KMS-11 (cell line): Measurements from ENCODE around the gene DERL2.

ENCODE experiments used
- H2AFZ ChIP-seq: fragments of 200-600 bp; sonication (generic); 2 replicates; pipeline ENCODE4 v1.6.1; 2016; ENCODE audit warnings: antibody characterized with exemption, mixed run types, low read depth
- H3K27ac ChIP-seq: fragments of 200-600 bp; sonication (generic); 2 replicates; pipeline ENCODE4 v1.6.1; 2016; ENCODE audit warnings: mild to moderate bottlenecking, mixed run types
- H3K27me3 ChIP-seq: fragments of 200-600 bp; sonication (generic); 2 replicates; pipeline ENCODE4 v1.6.1; 2017; ENCODE audit warnings: mild to moderate bottlenecking, low read depth, mixed run types, moderate library complexity; ENCODE audit not compliant: insufficient read depth
- H3K36me3 ChIP-seq: fragments of 200-600 bp; sonication (generic); 2 replicates; pipeline ENCODE4 v1.6.1; 2017; ENCODE audit warnings: mild to moderate bottlenecking, mixed run types; ENCODE audit not compliant: insufficient read depth
- H3K4me1 ChIP-seq: fragments of 200-600 bp; sonication (generic); 2 replicates; pipeline ENCODE4 v1.6.1; 2016; ENCODE audit warnings: mild to moderate bottlenecking, low read depth, mixed run types; ENCODE audit not compliant: poor library complexity, severe bottlenecking
- H3K4me2 ChIP-seq: fragments of 200-600 bp; sonication (generic); 2 replicates; pipeline ENCODE4 v1.7.0; 2016; ENCODE audit warnings: mild to moderate bottlenecking, mixed run types
- H3K4me3 ChIP-seq: fragments of 200-600 bp; sonication (generic); IDR thresholded peaks from 2 replicates; pipeline ENCODE4 v1.6.1; 2017; ENCODE audit warnings: low read depth, low read length, mixed read lengths; ENCODE audit not compliant: insufficient read depth
- H3K79me2 ChIP-seq: fragments of 200-600 bp; sonication (generic); 2 replicates; pipeline ENCODE4 v1.6.1; 2016; ENCODE audit warnings: low read depth, mixed run types; ENCODE audit not compliant: insufficient read depth
- H3K9ac ChIP-seq: fragments of 200-600 bp; sonication (generic); 2 replicates; pipeline ENCODE4 v1.6.1; 2016; ENCODE audit warnings: mild to moderate bottlenecking, mixed run types
- H4K20me1 ChIP-seq: fragments of 200-600 bp; sonication (generic); 2 replicates; pipeline ENCODE4 v1.6.1; 2016; ENCODE audit warnings: mild to moderate bottlenecking, mixed run types; ENCODE audit not compliant: insufficient read depth
- CTCF ChIP-seq: fragments of 200-600 bp; sonication (generic); conservative IDR thresholded peaks from 2 replicates; pipeline ENCODE4 v1.6.1; 2017; ENCODE audit warnings: low read depth, mild to moderate bottlenecking, antibody characterized with exemption, low read length, moderate library complexity, mixed read lengths

DERL2 gene

GRCh38 chr17:5444209-5444608, 41.8 kb downstream of the DERL2 start:
- H4K20me1 ChIP-seq: no peaks in the 10 kb centered on the region
- no peak overlapping the region for H3K27ac ChIP-seq
- no peak overlapping the region for H3K4me2 ChIP-seq
- H3K4me1 ChIP-seq: no peaks in the 10 kb centered on the region
- no peaks in the 10 kb centered on the region for H3K79me2 ChIP-seq
- H2AFZ ChIP-seq: no peak overlapping the region
- no peak for TF ChIP-seq CTCF
- no peaks in the 10 kb centered on the region for H3K27me3 ChIP-seq
- no peaks in the 10 kb centered on the region for H3K36me3 ChIP-seq
- no peak overlapping the region for H3K4me3 ChIP-seq
- H3K9ac ChIP-seq: no peak overlapping the region

- H3K36me3 ChIP-seq: no peaks in the 10 kb centered on the region
- H3K4me2 ChIP-seq: no peak overlapping the region
- TF ChIP-seq CTCF: no peak
- no peaks in the 10 kb centered on the region for H4K20me1 ChIP-seq
- no peaks in the 10 kb centered on the region for H3K4me1 ChIP-seq
- H2AFZ ChIP-seq: no peak overlapping the region
- H3K27ac ChIP-seq: no peak overlapping the region
- no peak overlapping the region for H3K4me3 ChIP-seq
- H3K79me2 ChIP-seq: no peaks in the 10 kb centered on the region
- H3K9ac ChIP-seq: no peak overlapping the region
- H3K27me3 ChIP-seq: no peaks in the 10 kb centered on the region
These were observed 42.2 kb downstream of the DERL2 start for GRCh38 chr17:5443728-5444127.

- Histone ChIP-seq H3K79me2 (peaks cover 24% of the 10 kb centered on the region; the same call in 1 of the 2 replicates), H2AFZ (no peak overlapping the region), H3K9ac (no peak overlapping the region), H3K36me3 (no peaks in the 10 kb centered on the region), H3K27me3 (no peaks in the 10 kb centered on the region), H3K4me3 (no peak overlapping the region), H3K4me2 (no peak overlapping the region), H3K4me1 (no peaks in the 10 kb centered on the region), H3K27ac (peak overlapping the region; percentile 38; the same call in 1 of the 2 replicates), H4K20me1 (no peaks in the 10 kb centered on the region)
- no peak for TF ChIP-seq CTCF
These were observed 46.6 kb downstream of the DERL2 start for GRCh38 chr17:5439446-5439764.

GRCh38 chr17:5438716-5439445, 47.1 kb downstream of the DERL2 start, which contains the start of gene C1QBP:
TSS of gene C1QBP (minus strand) at chr17:5439155. CDS start at chr17:5439073, 82 bp downstream.
- H3K4me3 ChIP-seq: no peak within 1 kb of the TSS
- H3K79me2 ChIP-seq: peaks cover 24% of the 10 kb centered on the region; the same call in 1 of the 2 replicates
- no peaks in the 10 kb centered on the region for H3K4me1 ChIP-seq
- H3K36me3 ChIP-seq: no peaks in the 10 kb centered on the region
- H2AFZ ChIP-seq: 0 out of 2 replicates have a peak within 1 kb of the TSS, but pooled peaks have one; percentile 34
- H3K27me3 ChIP-seq: no peaks in the 10 kb centered on the region
- H3K27ac ChIP-seq: peak within 1 kb of the TSS; percentile 38
- peak within 1 kb of the TSS; percentile 29; the same call in 1 of the 2 replicates for H3K4me2 ChIP-seq
- peak within 1 kb of the TSS; percentile 63 for H3K9ac ChIP-seq
- no peaks in the 10 kb centered on the region for H4K20me1 ChIP-seq
- TF ChIP-seq CTCF: peak; percentile 49
